ENCODE data around the gene SLC9A3. TPM values are rescaled to one million over a fixed set of nuclear protein-coding genes. Genes with fewer than 3 reads are reported as not detected.
A peak's percentile ranks its signal among the peaks of the same experiment; 100 is the strongest.
"Not testable (repeated sequence)": the region's sequence is repeated elsewhere in the genome, so short reads cannot be mapped to it uniquely, and the experiment has no call there.

Gene SLC9A3
- total RNA-seq, 2 donors from 2014 or later = 0.21 to 1.1 TPM

DNA sequence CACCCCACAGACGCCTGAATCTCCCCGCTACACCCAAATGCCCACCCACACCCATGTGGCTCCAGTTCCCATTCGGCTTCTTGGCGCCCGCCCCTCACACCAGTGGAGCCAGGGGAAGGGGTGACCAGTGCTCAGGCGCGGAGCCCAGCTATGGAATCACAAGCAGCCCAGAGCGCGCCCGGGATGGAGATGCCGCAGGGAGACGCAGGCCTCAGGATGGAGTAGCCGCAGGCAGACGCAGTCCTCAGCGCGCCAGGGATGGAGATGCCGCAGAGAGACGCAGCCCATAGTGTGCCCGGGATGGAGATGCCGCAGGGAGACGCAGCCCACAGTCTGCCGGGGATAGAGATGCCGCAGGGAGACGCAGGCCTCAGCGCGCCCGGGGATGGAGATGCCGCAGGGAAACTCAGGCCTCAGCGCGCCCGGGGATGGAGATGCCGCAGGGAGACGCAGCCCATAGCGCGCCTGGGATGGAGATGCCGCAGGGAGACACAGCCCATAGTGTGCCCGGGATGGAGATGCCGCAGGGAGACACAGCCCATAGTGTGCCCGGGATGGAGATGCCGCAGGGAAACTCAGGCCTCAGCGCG is 16.2 kb downstream of the SLC9A3 start:
- H3K36me3 Mint-ChIP-seq; H3K4me3 Mint-ChIP-seq; H3K27me3 Mint-ChIP-seq; H3K4me1 Mint-ChIP-seq (ENCODE audit: low read depth in 2 of 2); DNase-seq (ENCODE audit: low spot score); H3K9me3 Mint-ChIP-seq; ATAC-seq; H3K27ac Mint-ChIP-seq: not testable (repeated sequence)

DNA sequence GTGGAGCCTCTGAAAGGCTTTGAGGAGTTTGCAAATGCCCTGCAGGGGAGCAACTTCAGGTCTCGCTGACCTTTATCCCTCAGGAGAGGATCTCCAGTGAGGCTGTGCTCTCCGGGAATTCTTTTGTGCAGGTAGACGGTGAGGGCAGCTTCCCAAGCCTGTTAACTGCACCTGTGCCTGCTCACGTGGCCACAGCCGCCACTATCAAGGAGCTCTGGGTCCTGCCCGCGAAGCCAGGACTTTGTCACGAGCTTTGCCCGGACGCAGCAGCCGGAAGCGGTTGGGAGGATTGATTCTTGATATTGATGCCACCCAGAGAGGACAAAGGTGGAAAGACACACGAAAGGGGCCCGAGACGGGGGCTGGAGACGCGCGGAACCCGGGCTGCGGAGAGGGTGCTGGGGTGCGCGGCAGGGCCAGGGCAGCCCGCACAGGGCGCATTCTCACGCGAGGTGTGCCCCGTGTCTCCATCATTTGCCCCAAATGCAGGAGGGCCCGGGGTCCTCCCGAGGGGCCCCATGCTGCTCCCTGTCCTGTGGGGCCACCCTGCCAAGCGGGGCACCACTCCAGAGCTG is 18.2 kb downstream of the SLC9A3 start:
- Mint-ChIP-seq H3K27ac (no peak overlapping the region), H3K36me3 (no peaks in the 10 kb centered on the region), H3K4me1 (ENCODE audit: low read depth in 2 of 2) (no peaks in the 10 kb centered on the region), H3K9me3 (no peaks in the 10 kb centered on the region), H3K4me3 (no peak overlapping the region), H3K27me3 (peaks cover 2 to 13% of the 10 kb centered on the region in 2 donors)
- no peak for ATAC-seq
- DNase-seq (ENCODE audit: low spot score) = no peak

GRCh38 chr5:504326-505154 is 19.7 kb downstream of the SLC9A3 start:
- Mint-ChIP-seq H3K4me3 (no peak overlapping the region), H3K27me3 (peaks cover 2 to 13% of the 10 kb centered on the region in 2 donors), H3K9me3 (no peaks in the 10 kb centered on the region), H3K27ac (no peak overlapping the region), H3K4me1 (ENCODE audit: low read depth in 2 of 2) (no peaks in the 10 kb centered on the region), H3K36me3 (no peaks in the 10 kb centered on the region)
- DNase-seq (ENCODE audit: low spot score) (no peak), ATAC-seq (no peak)

- Mint-ChIP-seq H3K27me3 (peaks cover 7 to 13% of the 10 kb centered on the region in 2 donors), H3K36me3 (no peaks in the 10 kb centered on the region), H3K4me1 (ENCODE audit: low read depth in 2 of 2) (no peaks in the 10 kb centered on the region), H3K4me3 (no peak overlapping the region), H3K9me3 (no peaks in the 10 kb centered on the region), H3K27ac (no peak overlapping the region)
- no peak for DNase-seq (ENCODE audit: low spot score)
- ATAC-seq = no peak
Observed at GRCh38 chr5:502325-503079, 21.7 kb downstream of the SLC9A3 start.

DNA sequence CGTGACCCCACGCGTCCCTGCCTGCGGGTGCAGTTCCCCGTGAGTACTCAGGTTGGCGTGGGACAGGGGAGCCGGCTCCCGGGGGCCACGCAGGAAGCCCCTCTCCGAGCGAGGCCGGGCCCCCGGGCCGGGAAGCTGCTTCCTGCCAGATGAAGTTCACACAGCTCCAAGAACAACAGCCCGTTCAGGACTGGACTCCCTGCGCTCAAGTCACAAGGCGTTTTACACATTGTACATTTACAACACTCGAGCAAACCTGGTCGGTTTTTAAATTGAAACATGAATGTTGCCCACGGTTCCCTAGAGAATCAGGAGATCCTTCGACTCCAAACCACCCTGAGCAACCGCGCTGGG is 22.4 kb downstream of the SLC9A3 start:
- H3K36me3 Mint-ChIP-seq = no peaks in the 10 kb centered on the region
- DNase-seq (ENCODE audit: low spot score) (no peak), ATAC-seq (no peak)
- H3K4me1 Mint-ChIP-seq (ENCODE audit: low read depth in 2 of 2) = no peaks in the 10 kb centered on the region
- H3K9me3 Mint-ChIP-seq = no peaks in the 10 kb centered on the region
- H3K27ac Mint-ChIP-seq = no peak overlapping the region
- H3K27me3 Mint-ChIP-seq = peaks cover 7 to 13% of the 10 kb centered on the region in 2 donors
- no peak overlapping the region for H3K4me3 Mint-ChIP-seq

DNA sequence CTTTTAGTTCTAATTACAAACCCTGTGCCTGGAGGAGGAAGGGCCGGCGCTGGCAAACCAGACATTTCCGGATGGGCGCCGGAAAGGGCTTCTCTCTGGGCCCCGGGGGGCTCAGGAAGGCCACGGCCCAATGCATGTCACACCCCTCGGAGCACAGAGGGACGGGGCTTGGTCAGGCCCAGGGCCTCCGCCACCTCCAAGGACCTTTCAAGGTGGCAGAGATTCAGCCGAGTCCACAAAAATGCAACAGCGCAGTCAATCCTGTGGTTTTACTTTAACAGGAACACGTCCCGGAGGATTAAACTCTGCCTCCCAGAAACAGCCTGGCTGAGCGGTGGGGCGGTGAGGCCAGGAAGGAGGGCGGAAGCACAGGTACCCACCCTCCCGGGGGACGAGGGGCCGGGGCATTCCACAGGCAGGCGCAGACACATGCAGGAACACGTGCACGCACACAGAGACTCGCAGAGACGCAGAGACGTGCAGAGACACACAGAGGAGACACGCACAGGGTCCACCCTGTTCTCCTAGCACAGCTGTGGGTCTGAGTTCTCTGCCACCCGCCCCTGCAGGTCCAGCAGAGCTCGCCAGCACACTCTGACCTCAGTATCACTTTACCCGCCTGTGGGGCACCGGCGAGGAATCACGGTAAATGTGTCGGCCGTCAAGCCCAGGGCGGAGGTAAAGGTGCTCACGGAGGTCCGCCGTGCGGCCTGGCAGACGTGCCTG is 23.0 kb downstream of the SLC9A3 start:
- Mint-ChIP-seq H3K9me3 (no peaks in the 10 kb centered on the region), H3K4me1 (ENCODE audit: low read depth in 2 of 2) (no peaks in the 10 kb centered on the region), H3K36me3 (no peaks in the 10 kb centered on the region), H3K27ac (no peak overlapping the region), H3K27me3 (peaks cover 7 to 13% of the 10 kb centered on the region in 2 donors), H3K4me3 (no peak overlapping the region)
- ATAC-seq (no peak), DNase-seq (ENCODE audit: low spot score) (no peak)

DNA sequence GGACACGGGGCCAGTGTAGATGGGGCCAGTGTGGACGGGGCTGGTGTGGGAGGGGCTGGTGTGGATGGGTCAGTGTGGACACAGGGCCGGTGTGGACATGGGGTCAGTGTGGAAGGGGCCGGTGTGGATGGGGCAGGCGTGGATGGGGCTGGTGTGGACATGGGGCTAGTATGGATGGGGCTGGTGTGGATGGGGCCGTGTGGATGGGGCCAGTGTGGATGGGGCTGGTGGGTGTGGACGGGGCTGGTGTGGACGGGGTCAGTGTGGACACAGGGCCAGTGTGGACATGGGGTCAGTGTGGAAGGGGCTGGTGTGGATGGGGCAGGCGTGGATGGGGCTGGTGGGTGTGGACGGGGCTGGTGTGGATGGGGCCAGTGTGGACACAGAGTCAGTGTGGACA is 23.8 kb downstream of the SLC9A3 start:
- Mint-ChIP-seq H3K9me3 (no peaks in the 10 kb centered on the region), H3K4me3 (no peak overlapping the region), H3K27ac (no peak overlapping the region), H3K4me1 (ENCODE audit: low read depth in 2 of 2) (no peaks in the 10 kb centered on the region), H3K36me3 (no peaks in the 10 kb centered on the region), H3K27me3 (peaks cover 7 to 13% of the 10 kb centered on the region in 2 donors)
- peak in 1 of 2 donors; percentile 29 for ATAC-seq
- no peak for DNase-seq (ENCODE audit: low spot score)

- H3K27ac Mint-ChIP-seq = no peak overlapping the region
- no peaks in the 10 kb centered on the region for H3K4me1 Mint-ChIP-seq (ENCODE audit: low read depth in 2 of 2)
- DNase-seq (ENCODE audit: low spot score) (no peak), ATAC-seq (no peak)
- H3K9me3 Mint-ChIP-seq = no peaks in the 10 kb centered on the region
- H3K27me3 Mint-ChIP-seq = peaks cover 7 to 13% of the 10 kb centered on the region in 2 donors
- H3K36me3 Mint-ChIP-seq = no peaks in the 10 kb centered on the region
- H3K4me3 Mint-ChIP-seq = no peak overlapping the region
Observed at GRCh38 chr5:499233-500209, 24.7 kb downstream of the SLC9A3 start.

- DNase-seq (ENCODE audit: low spot score) (no peak), ATAC-seq (no peak)
- Mint-ChIP-seq H3K4me1 (ENCODE audit: low read depth in 2 of 2) (no peaks in the 10 kb centered on the region), H3K27me3 (peaks cover 7 to 10% of the 10 kb centered on the region in 2 donors), H3K27ac (no peak overlapping the region), H3K9me3 (no peaks in the 10 kb centered on the region), H3K36me3 (no peaks in the 10 kb centered on the region), H3K4me3 (no peak overlapping the region)
Observed at GRCh38 chr5:497871-498509, 26.3 kb downstream of the SLC9A3 start.

DNA sequence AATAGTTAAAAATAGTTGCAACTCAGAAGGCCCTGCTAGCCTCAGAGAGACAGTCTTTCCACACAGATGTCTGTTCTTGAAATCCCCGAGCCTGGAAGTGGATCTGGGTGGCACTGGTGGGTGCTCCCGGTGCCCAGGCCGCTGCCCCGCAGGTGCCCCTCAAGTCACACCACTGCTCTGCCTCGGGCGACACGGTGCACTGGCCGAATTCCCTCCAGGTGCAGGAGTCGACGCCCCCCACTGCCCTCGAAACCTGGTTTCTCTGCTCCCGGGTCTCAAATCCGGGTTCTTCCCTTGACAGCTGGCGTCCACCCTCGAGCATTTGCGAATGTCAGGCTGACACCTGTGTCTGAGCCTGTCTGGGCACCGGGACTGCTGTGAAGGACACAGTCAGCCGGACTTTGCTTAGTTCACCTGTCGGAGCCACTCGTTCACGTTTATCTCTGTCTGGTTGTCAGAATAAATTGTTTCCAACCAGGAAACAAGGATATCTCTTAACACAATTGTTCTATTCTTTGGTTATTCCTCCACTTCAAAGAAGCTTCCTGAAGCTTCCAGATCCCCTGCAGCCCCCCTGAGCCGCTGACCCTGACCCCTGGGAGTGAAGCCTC is 27.1 kb downstream of the SLC9A3 start:
- Mint-ChIP-seq H3K4me1 (ENCODE audit: low read depth in 2 of 2) (no peaks in the 10 kb centered on the region), H3K4me3 (no peak overlapping the region), H3K27ac (no peak overlapping the region), H3K27me3 (peaks cover 2 to 5% of the 10 kb centered on the region in 2 donors), H3K36me3 (no peaks in the 10 kb centered on the region), H3K9me3 (no peaks in the 10 kb centered on the region)
- no peak for ATAC-seq
- no peak for DNase-seq (ENCODE audit: low spot score)

DNA sequence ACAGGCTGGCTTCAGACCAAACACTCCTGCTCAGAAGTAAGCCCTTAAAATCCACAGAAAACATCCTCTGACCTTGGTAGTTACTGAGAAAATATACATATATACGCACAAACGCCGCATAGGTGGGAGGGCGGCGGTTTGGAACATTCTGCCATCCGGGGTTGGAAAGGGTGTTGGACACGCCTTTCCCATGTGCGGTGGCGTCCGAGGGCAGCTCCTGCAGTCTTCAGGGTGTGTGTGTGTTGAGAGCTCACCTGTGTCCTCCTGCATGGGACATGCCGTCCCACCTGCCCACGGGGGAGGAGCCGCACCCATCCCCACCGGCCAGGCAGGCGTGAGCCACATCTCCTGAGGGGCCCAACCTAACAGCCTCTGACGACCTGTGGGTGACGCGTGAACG is 28.2 kb downstream of the SLC9A3 start:
- Mint-ChIP-seq H3K36me3 (no peaks in the 10 kb centered on the region), H3K4me1 (ENCODE audit: low read depth in 2 of 2) (peaks cover 0 to 3% of the 10 kb centered on the region in 2 donors), H3K4me3 (no peak overlapping the region), H3K9me3 (no peaks in the 10 kb centered on the region), H3K27me3 (peaks cover 0 to 5% of the 10 kb centered on the region in 2 donors), H3K27ac (no peak overlapping the region)
- ATAC-seq (no peak), DNase-seq (ENCODE audit: low spot score) (no peak)

Data from natural killer cell treated with Interleukin-12 subunit alpha and Interleukin-12 subunit beta and Interleukin-15 and Interleukin-18, amount 100 ng/mL, for 72 hours (primary cell).